GM21529 (cell line): Measurements from ENCODE around the gene PITRM1.
"Not testable (repeated sequence)": the region's sequence is repeated elsewhere in the genome, so short reads cannot be mapped to it uniquely, and the experiment has no call there.

Experiments used
- ATAC-seq: cut with Tn5 transposase; IDR thresholded peaks from one replicate; pipeline ENCODE4 v1.9.1; 2021; ENCODE audit not compliant: unreplicated experiment

PITRM1 gene

DNA sequence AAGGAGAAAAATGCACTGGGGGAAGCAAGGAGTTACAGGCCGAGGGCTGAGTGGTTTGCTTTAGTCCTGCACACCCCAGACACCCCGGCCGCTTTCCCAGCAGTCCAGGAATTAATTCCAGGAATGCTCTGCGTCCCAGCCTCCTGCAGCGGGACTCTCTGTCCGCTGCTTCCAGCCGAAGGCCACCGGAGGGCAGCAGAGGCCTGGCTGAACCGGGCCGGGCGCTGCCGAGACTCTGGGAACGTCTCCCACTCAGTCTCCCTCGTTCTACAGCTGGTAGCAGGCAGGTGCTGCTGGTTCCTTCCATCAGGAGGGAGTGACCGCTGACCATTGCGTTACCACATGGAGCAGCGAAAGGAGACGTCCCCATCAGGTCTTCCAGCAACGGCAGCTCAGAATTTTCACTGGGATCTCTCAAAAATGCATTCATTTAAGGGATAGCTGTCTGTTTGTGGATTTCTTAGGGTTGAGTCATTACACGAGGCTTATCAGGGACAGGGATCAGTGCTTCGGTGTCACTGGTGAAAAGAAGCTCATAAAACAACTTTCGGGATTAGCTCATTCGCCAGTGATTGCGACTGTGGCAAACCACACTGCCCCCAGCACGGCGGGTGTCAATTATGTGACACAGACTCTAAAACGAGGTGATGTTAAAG is 24.9 kb upstream of the PITRM1 start:
- ATAC-seq: peak; percentile 77

DNA sequence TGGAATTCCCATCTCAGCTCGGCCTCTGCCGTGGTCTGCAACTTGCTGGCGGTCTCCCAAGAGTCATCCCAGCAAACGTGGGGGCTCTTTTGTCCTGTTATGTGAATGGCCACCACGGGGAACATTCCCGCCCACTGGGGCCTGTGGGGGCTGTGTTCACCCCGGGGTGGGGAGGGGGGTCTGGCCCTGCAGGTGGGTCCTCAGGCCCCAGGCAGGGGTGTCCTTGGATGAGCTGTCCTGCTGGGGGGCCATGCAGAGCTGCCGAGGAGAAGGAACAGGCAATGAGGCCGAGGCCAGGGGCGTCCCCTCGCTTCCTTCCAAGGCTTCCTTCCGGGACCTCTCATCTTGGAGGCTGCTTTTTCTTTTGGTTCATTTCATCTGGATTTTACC is 24.4 kb upstream of the PITRM1 start:
- ATAC-seq: no peak

DNA sequence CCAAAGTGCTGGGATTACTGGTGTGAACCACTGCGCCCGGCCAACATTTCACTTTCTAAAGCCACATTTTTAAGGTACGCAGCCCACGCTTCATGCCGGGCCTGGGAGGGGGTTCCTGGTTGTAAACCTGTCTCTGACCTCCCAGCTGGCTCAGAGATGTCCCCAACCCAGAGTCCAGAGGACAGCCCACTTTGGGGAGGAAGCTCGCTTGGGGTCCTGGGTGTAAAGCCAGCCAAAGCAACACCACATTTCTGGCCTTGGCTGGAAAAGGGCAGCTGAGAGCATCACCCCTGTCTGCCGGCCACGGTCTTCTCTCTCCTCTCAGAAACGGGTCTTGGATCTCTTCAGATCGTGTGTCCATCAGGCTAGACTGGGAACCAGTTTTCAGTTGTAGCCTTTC is 23.9 kb upstream of the PITRM1 start:
- no peak for ATAC-seq

DNA sequence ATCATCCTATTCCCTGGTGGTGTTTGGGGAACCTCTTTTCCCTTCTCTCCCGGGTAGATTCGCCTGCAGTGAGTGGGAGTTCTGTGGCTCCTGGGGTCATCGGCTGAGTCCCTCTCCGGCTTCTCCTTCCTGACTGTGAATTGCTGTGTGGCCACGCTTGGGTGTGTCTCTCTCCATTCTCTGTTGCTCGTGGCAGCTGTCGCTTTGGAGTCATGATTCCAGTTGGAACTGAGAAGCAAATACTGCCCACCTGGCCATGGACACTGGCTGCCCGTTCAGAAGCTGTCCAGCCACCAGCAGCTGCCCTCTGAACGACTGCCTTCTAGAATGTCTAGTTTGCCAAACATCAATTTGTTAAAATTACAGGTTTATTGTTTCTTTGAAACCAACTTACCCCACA is 23.1 kb upstream of the PITRM1 start:
- no peak for ATAC-seq

DNA sequence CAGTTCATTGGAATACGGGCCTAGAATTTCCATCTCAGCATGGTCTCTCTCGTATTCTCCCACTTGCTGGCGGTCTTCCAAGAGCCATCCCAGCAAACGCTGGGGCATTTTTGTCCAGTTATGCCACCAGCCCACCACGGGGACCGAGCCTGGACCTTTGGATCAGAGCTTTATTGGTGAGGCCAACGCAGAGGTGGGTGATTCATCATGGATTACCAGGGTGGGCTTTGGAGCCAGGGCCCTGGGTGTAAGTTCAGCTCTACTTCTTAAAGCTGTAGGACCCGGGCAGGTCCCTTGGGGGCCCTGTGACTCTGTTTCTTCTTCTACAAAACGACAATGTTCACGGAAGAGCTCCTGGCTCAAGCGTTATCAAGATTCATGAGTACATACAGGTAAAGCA is 22.7 kb upstream of the PITRM1 start:
- no peak for ATAC-seq

DNA sequence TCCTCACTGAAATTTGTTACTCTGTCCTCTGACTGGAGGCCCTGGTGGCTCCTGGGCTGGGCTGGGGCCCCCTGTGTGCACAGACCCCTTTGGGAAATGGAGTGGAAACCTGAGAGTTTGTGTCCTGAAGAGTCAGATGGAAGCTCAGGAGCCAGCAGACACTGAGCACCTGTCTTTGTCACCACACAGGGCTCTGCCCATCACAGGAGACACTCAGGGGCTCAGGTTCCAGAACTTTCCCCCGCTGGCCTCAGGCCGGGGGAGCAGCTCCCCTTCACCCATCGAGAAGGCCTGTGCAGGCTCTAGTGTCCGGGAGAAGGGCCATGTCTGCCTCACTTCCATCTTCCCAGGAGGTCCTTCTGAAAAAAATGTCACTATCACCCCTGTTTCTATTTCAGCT is 22.3 kb upstream of the PITRM1 start:
- no peak for ATAC-seq

DNA sequence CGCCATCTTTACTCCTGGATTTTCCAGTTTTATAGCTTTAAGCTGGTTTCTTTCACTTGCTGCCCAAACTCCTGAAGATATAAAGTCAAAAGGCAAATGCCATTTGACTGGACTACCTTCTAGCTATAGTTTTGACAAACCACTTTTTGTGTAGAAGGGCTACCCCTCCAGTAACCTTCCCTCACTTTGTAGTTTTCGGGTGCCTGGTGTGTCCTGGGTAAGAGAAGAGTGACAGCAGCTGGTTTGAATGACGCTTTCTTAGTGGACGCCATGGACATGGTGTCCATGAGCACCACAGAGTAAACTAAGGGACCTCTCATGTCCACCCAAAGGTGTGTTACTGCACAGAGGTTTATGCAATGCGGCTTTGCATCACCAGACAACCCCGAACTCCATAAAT is 21.2 kb upstream of the PITRM1 start:
- ATAC-seq: no peak

DNA sequence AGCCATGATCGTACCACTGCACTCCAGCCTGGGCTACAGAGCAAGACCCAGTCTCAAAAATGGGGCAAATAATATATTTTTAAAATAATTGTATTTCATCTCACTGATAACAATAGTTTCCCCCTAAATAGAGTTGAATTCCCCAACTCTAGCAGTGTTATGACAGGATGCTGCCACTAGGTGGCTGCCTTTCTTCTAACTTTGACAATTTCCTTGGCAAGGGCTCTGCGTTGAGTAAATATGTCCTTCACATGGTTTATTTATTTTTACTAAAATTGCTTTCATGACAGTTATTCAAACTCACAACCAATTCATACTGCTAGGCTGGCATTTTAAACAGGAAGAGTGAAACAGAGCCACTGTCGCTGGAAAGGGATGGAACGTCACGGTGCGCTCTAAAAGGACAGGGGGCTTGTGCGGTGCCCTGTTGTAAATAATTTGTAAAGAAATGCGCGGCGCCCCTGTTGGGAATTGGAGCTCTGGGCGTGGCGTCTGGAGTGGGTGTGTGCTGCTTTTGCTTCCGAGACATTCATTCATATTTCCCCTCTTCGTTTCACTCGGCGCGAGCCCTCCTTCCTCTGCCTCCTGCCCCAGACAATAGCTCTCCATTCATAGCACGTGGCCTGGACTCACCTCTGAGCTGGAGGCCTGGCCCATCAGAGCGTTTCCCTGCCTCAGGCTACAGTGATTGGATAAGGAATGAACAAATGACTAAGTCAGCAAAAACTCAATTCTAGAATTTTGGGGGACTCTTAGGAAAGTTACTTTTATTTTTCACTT is 20.5 kb upstream of the PITRM1 start:
- no peak for ATAC-seq

DNA sequence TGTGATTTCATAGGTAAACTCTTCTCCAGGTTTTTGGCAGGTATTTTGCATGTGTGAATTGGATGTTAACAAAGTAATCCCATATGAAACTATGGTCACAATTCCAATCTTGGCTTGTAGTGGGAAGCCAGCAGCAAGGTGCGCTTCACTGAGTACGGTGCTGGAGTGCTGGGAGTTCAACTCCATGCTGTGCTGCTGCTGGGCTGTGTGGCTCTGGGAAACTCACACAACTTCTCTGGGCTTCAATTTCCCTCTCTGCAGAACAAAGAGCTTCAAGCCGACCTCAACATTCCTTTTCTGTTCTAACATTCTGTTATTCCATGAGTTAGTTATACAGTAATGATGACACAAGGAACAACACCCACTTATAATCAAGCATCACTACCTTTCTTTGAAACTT is 18.2 kb upstream of the PITRM1 start:
- ATAC-seq: no peak

DNA sequence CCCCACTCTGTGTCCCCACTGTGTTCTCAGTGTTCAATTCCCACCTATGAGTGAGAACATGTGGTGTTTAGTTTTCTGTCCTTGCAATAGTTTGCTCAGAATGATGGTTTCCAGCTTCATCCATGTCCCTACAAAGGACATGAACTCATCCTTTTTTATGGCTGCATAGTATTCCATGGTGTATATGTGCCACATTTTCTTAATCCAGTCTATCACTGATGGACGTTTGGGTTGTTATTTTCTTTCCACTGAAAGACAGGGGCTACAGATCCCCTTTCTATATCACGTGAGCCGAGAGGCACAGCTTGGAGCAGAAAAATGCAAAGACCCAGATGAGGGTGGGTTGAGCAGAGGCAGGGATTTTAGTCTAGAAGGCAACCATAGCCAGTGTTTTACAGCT is 14.6 kb upstream of the PITRM1 start:
- not testable (repeated sequence) for ATAC-seq

DNA sequence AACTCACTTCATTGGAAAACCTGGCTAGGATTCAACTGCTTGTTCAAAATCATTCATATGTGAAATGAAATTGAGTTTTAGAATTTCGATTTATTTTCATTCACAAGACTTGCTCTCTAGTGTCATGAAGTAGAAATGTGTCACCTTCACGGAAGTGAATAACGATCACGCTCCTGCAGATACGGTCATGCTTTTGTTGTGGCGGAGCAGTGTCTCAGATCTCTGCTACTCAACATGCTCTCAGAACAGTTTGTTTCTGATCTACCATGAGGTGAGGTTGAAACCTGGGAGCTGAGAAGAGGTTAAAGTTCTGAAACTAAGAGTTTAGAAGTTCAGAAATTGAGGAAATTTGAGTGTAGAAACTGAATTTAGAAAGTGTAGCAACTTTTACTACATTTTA is 13.8 kb upstream of the PITRM1 start:
- no peak for ATAC-seq

DNA sequence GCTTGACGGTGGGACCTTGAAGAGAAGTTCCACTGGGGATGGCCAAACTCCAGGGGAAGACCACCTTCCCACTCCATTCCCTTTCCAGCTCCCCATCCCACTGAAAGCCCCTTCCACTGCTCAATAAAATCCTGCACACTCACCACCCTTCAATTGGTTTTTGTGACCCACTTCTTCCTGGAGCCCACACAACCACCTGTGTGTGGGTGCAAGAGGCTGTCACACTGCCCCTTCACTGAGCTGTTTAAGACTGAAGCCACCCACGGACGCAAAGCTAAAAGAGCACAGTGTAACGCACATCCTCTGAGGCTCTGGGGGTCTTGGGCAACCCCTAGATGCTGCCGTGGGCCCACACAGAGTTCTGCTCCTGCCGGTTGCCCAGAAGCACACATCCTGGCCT is 12.8 kb upstream of the PITRM1 start:
- no peak for ATAC-seq

DNA sequence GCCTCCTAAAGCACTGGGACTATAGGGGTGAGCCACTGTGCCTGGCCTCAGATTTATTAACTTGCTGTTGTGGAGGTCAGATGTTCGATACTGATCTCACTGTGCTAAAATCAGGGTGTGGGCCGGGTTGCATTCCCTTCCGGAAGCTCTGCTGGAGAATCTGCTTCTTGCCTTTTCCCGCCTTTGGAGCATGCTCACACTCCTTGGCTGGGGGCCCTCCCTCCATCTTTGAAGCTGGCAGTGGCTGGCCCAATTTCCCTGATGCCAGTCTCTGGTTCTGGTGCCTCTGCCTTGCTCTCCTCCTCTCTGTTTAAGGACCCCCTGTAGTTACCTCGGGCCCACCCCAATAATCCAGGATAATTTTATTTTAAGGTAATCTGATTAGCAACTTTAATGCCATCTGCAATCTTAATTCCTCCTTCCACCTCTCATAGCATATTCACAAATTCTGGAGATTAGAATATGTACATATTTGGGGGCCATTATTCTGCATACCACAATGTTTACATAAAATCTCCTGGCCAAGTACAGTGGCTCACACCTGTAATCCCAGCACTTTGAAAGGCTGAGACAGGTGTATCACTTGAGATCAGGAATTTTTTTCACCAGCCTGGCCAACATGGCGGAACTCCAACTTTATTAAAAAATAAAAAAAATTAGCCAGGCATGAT is 7.9 kb upstream of the PITRM1 start:
- ATAC-seq: no peak

DNA sequence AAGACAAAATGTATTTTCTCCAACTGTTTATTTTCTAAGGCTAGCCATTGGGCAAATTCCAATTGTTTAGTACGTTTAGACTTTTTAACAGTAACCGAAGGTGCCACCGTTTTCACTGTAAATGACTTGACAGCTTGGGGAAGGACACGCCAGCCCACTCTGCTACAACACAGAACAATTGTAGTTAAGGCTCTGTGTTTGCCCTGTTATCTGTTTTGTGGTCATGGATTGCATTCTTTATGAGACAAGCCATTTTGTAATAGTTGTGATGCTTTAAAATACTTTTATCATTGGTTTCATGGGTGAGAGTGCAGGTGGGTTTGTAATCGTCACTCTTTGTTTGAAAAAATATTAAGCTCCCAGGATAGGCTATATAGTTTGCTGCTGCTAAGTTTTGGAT is 6.6 kb upstream of the PITRM1 start:
- no peak for ATAC-seq

DNA sequence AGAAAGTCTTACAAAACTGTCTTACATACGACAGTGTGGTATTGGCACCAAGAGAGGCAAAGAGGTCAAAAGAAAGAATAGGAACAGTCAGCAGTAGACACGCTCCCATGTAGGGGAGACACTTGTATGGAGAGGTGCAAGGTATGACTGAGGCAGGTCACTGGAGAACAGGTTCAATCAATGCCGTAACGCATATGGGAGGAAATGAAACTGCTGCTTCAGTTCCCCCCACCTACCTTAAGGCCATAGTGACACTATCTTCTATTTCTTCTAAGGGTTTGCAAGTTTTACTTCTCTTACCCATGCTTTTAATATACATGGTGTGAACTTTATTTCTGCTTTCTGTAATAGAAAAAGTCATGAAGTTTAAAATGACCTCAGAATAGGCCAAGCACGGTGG is 5.5 kb upstream of the PITRM1 start:
- no peak for ATAC-seq

DNA sequence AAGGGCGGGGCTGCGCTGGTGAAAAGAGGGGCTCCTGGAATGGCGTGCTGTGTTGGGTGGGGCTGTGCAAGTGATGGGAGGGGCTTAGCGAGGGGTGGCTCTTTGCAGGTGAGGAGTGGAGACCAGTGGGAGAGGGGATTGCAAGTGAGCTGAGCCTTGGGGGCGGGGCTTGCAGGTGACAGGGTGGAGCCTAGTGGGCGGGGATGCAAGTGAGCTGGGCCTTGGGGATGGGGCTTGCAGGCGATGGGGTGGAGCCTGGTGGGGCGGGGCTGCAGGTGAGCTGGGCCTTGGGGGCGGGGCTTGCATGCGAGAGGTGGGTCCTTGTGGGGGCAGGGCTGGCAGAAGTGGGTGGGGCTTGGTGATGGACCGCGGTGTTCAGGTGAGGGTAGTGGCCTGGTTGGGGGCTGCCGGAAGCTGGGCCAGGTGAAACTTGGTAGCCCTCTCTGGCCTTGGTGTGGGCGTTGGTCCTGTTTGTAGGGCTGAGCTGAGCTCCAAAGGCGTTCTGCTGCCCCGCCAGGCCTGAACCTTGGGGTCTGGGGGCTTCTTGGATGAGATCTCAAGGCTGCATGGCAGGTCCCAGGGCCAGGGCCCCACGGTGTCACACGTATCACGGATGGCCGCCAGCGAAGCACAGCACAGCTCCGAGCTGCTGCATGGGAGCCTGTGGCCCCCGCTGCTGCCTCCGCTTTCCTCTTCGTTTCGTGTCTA is 743 bp upstream of the PITRM1 start:
- peak; percentile 39 for ATAC-seq

DNA sequence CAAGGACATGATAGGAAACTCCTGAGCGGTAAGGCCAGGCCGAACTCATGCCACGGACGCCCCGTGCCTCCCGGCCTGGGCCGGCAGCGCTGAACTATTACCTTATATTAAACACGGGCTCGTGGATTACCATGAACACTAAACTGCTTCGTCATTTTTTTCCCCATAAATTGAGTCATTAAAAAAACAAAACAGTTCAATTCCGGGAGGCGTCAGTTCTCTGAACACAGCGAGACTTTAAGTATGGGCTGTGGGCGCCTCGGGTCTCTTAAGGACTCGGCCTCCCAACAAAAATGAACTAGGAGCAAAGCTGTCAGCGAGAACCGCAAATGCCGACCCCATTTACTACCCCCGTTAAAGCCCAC is 519 bp downstream of the PITRM1 start:
- no peak for ATAC-seq

DNA sequence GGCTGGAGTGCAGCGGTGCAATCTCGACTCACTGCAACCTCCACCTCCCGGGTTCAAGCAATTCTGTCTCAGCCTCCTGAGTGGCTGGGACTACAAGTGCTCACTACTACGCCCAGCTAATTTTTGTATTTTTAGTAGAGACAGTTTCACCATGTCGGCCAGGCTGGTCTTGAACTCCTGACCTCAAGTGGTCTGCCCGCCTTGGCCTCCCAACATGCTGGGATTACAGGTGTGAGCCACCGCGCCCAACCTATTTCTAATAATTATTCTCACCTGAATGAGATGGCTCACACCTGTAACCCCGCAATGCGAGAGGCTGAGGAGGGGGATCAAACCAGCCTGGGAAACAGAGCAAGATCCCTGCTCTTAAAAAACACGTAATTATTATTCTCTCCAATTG is 1.1 kb downstream of the PITRM1 start:
- not testable (repeated sequence) for ATAC-seq

DNA sequence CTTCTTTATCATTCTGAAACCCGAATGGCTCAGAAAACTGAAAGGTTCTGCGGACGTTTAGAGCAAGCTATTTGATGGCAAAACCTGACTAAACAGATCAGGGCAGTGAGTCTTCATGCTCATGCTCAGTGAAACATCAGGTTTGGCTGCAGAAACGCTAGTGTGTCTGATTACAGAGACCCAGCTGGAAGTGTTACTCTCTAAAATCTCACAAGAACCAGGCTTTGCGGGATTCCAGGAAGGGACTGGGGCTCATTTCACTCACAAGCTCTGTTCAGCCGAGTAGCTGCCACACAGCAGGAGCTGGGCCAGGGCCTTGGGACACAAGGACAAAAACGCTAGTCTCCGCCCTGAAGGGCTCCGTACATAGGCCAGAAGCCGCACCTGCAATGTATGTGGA is 2.9 kb downstream of the PITRM1 start:
- no peak for ATAC-seq

DNA sequence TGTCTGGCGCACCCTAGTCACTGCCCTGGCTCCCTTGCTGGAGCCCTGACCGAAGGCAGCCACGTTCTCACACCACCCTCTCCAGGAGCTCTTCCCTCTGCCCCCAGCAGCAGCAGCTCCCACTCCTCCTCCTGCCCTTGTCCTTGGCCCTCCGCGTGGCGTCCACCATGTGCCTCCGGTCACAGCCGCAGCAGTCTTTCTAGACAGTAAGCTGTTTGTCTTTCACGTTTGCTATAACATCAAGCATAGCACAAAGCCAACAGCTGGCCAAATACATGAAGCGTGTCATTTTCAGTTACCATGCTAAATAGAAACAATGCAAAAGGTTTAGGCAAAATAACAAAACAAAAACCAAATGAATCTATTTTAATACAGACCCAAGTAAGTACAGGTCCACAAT is 3.3 kb downstream of the PITRM1 start:
- no peak for ATAC-seq

DNA sequence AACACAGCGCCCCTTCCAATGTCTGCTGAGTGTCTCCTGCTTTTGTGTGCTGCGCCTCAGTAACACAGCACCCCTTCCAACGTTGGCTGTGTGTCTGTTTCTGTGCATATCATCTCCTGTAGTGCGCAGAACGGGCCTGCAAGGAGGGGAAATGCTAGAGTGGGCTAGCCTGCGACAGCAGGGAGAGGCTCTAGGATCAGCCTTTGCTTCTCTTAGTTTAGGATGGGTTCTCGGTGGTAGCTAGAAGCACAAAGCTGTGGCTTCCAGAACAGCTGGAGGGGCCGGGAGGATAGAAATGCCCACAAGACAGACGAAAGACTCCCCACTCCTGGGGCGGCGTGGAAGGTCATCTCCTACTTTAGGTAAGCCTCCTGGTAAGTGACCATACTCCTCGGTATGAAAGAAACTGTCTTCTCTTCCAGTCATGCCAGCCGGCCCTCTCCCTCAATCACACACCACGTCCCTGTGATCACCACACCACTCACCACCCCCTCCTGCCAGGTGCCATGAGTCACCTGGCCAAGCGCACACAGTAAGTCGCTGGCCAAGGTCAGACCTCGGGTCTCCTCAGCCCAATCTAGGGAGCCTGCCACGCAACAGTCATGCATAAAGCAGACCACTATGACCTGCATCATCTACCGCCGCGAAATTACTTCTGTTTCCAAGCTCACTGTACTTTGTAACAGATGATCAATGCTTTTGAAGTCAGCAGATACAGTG is 4.8 kb downstream of the PITRM1 start:
- ATAC-seq: no peak
